ENCODE data around the gene WASF2. TPM values are rescaled to one million over a fixed set of nuclear protein-coding genes. Genes with fewer than 3 reads are reported as not detected.
"Not testable (repeated sequence)": the region's sequence is repeated elsewhere in the genome, so short reads cannot be mapped to it uniquely, and the experiment has no call there.

WASF2 gene
- total and polyA plus RNA-seq, 4 experiments from 2014 or later = 31.6 to 164 (median 122) TPM

DNA sequence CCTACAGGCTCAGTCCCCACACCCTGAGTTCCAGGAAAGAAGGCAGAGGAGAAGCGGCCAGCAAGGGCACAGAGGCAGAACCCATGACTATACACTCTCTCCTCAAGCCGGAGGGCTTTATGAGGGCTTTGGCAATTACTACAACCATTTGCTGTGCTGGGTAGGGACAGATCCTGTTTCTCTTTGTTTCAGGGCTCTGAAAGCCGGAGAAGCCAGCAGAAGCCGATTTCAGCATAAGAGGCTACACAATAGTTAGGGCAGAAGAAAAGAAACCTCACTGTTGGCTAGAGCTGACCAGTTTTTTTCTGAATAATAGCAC is 83.6 kb downstream of the WASF2 start:
- peaks cover 3 to 18% (median 6%) of the 10 kb centered on the region in 4 donors for H3K4me1 Mint-ChIP-seq
- H3K36me3 Mint-ChIP-seq = peaks cover 20 to 56% of the 10 kb centered on the region in 2 donors
- Histone ChIP-seq H3K27ac (ENCODE audit: low read depth, low read length) (no peak overlapping the region), H3K27me3 (ENCODE audit: insufficient read depth, low read length) (no peaks in the 10 kb centered on the region), H3K4me3 (ENCODE audit: low read length in 2 of 2) (no peak overlapping the region), H3K9me3 (ENCODE audit: control insufficient read depth in 1 of 2, low read length in 2 of 2) (no peaks in the 10 kb centered on the region), H3K4me1 (ENCODE audit: insufficient read depth, low read length) (no peaks in the 10 kb centered on the region), H3K36me3 (ENCODE audit: insufficient read depth, low read length) (peaks cover 35% of the 10 kb centered on the region)
- DNase-seq = no peak
- H3K27ac Mint-ChIP-seq = peak overlapping the region in 3 of 7 donors; percentile 48 to 62 (median 57)
- no peak overlapping the region for H3K4me3 Mint-ChIP-seq
- intact Hi-C loops (cut with micrococcal nuclease) = no loop called here
- POLR2A ChIA-PET (ENCODE audit: partially characterized antibody) = no interaction called here
- no peaks in the 10 kb centered on the region for H3K27me3 Mint-ChIP-seq
- no peaks in the 10 kb centered on the region for H3K9me3 Mint-ChIP-seq
- CTCF ChIA-PET (ENCODE audit: partially characterized antibody) = interaction anchor here (13.9 kb wide), 1 partner anchor 108 kb away, joined by 317 read pairs; no protein-coding TSS in a partner anchor

DNA sequence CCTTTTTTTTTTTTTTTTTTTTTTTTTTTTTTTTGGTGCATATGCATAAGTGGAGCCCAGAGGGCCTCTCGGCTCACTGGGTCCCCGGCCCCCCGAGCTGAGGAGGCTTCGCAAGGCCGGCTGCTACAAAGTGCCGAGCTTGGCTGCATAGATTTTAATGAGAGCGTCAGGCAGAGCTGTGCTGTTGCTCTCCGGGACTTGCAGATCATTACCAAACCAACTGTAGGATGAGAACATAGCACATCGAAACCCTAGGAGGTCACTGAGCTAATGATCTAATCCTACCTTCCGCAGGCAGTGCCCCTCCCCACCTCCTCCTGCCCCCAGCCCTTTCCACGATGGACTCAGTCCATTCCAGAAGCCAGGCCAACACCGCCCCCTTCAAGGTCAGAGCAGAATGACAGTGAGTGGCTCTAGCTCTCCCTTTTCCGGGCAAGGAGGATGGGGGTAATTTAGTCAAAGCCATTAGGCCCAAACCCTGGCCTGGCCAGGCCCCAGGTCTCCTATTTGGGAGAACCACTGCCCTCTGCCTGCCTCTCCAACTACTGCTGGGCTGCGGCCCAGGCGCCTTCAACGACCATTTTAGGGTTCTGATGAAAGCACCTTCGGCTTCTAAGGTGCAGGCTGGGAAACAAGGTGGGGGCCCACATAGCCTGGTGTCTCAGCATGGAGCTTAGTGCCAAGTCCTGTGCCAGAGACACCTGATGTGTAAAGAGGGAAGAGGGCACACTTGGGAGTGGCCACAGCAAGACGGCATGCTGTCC is 84.2 kb downstream of the WASF2 start:
- intact Hi-C loops (cut with micrococcal nuclease); POLR2A ChIA-PET (ENCODE audit: partially characterized antibody); H3K9me3 ChIP-seq (ENCODE audit: control insufficient read depth in 1 of 2, low read length in 2 of 2); H3K4me1 ChIP-seq (ENCODE audit: insufficient read depth, low read length); H3K27me3 Mint-ChIP-seq; H3K4me3 ChIP-seq (ENCODE audit: low read length in 2 of 2); DNase-seq; H3K4me3 Mint-ChIP-seq; H3K27me3 ChIP-seq (ENCODE audit: insufficient read depth, low read length); H3K27ac ChIP-seq (ENCODE audit: low read depth, low read length); H3K9me3 Mint-ChIP-seq: not testable (repeated sequence)
- Mint-ChIP-seq H3K27ac (peak overlapping the region in 4 of 7 donors; percentile 15 to 57 (median 42)), H3K4me1 (peaks cover 3 to 18% (median 7%) of the 10 kb centered on the region in 4 donors), H3K36me3 (peaks cover 15 to 51% of the 10 kb centered on the region in 2 donors)
- CTCF ChIA-PET (ENCODE audit: partially characterized antibody) = interaction anchor here (0.9 to 13.9 kb wide), 3 partner anchors 107 to 264 kb away, joined by 3 to 317 read pairs (median 4); partner anchors contain the start of gene AHDC1
- H3K36me3 ChIP-seq (ENCODE audit: insufficient read depth, low read length) = peaks cover 30% of the 10 kb centered on the region

DNA sequence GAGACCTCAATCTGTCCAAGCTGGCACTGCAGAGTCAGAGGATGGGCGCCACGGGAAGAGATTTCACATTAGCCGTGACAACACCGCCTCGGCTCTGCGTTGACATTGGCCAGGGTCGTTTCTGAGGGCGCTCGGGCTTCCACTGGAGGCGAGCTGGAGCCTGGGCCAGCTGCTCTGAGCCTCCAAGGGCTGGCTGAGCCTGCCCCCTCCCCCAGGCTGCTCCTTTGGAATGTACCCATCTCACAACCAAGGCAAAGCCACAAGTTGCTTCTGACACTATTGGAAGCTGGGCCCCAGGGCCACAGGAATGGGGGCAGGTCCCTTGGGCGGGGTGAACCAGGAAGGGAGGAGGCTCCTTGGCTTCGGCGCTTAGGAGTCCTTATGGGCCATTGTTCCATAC is 84.9 kb downstream of the WASF2 start:
- no peak overlapping the region for H3K27ac ChIP-seq (ENCODE audit: low read depth, low read length)
- CTCF ChIA-PET (ENCODE audit: partially characterized antibody) = interaction anchor here (0.9 to 13.9 kb wide), 4 partner anchors 11 to 264 kb away, joined by 3 to 317 read pairs (median 4); partner anchors contain the start of gene AHDC1
- H3K9me3 Mint-ChIP-seq = no peaks in the 10 kb centered on the region
- POLR2A ChIA-PET (ENCODE audit: partially characterized antibody) = no interaction called here
- H3K36me3 Mint-ChIP-seq = peaks cover 11 to 43% of the 10 kb centered on the region in 2 donors
- H3K4me1 Mint-ChIP-seq = peaks cover 3 to 18% (median 10%) of the 10 kb centered on the region in 4 donors
- H3K27me3 ChIP-seq (ENCODE audit: insufficient read depth, low read length) = no peaks in the 10 kb centered on the region
- no peak for DNase-seq
- peaks cover 23% of the 10 kb centered on the region for H3K36me3 ChIP-seq (ENCODE audit: insufficient read depth, low read length)
- no peak overlapping the region for H3K4me3 ChIP-seq (ENCODE audit: low read length in 2 of 2)
- H3K27me3 Mint-ChIP-seq = no peaks in the 10 kb centered on the region
- peak overlapping the region in 1 of 7 donors; percentile 47 for H3K27ac Mint-ChIP-seq
- intact Hi-C loops (cut with micrococcal nuclease) = no loop called here
- no peak overlapping the region for H3K4me3 Mint-ChIP-seq
- H3K9me3 ChIP-seq (ENCODE audit: control insufficient read depth in 1 of 2, low read length in 2 of 2) = no peaks in the 10 kb centered on the region
- no peaks in the 10 kb centered on the region for H3K4me1 ChIP-seq (ENCODE audit: insufficient read depth, low read length)

DNA sequence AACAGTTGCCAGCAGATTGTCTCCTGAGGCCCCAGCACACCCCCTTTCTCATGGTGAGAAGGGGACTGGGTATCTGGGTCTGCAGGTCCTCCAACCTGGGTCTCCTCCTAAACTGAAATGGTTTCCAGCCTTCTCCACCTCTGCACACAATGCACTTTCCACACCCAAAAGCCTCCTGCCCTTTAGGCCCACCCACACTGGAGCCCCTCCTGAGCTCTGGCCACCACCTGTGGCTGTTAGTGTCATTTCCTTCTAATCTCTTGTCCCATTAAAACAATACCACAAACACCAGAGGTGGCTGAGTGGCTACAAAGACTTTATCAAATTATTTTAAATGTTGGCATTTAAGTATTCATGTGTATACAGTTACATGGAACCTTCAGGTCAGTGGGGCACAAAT is 86.0 kb downstream of the WASF2 start:
- no peaks in the 10 kb centered on the region for H3K9me3 ChIP-seq (ENCODE audit: control insufficient read depth in 1 of 2, low read length in 2 of 2)
- DNase-seq = no peak
- peaks cover 3 to 18% (median 10%) of the 10 kb centered on the region in 4 donors for H3K4me1 Mint-ChIP-seq
- ChIA-PET CTCF (ENCODE audit: partially characterized antibody) (interaction anchor here (1.0 to 13.9 kb wide), 7 partner anchors 7 to 259 kb away, joined by 3 to 317 read pairs (median 6); no protein-coding TSS in a partner anchor), POLR2A (ENCODE audit: partially characterized antibody) (no interaction called here)
- intact Hi-C loops (cut with micrococcal nuclease) = loop anchor here (1.0 kb wide), 1 partner anchor 259 kb away; no protein-coding TSS in a partner anchor
- H3K36me3 ChIP-seq (ENCODE audit: insufficient read depth, low read length) = peaks cover 16% of the 10 kb centered on the region
- no peak overlapping the region for H3K27ac ChIP-seq (ENCODE audit: low read depth, low read length)
- no peaks in the 10 kb centered on the region for H3K9me3 Mint-ChIP-seq
- no peaks in the 10 kb centered on the region for H3K4me1 ChIP-seq (ENCODE audit: insufficient read depth, low read length)
- no peaks in the 10 kb centered on the region for H3K27me3 Mint-ChIP-seq
- H3K36me3 Mint-ChIP-seq = peaks cover 11 to 36% of the 10 kb centered on the region in 2 donors
- no peaks in the 10 kb centered on the region for H3K27me3 ChIP-seq (ENCODE audit: insufficient read depth, low read length)
- peak overlapping the region in 6 of 7 donors; percentile 39 to 91 (median 82) for H3K27ac Mint-ChIP-seq
- H3K4me3 ChIP-seq (ENCODE audit: low read length in 2 of 2) = no peak overlapping the region
- no peak overlapping the region for H3K4me3 Mint-ChIP-seq

DNA sequence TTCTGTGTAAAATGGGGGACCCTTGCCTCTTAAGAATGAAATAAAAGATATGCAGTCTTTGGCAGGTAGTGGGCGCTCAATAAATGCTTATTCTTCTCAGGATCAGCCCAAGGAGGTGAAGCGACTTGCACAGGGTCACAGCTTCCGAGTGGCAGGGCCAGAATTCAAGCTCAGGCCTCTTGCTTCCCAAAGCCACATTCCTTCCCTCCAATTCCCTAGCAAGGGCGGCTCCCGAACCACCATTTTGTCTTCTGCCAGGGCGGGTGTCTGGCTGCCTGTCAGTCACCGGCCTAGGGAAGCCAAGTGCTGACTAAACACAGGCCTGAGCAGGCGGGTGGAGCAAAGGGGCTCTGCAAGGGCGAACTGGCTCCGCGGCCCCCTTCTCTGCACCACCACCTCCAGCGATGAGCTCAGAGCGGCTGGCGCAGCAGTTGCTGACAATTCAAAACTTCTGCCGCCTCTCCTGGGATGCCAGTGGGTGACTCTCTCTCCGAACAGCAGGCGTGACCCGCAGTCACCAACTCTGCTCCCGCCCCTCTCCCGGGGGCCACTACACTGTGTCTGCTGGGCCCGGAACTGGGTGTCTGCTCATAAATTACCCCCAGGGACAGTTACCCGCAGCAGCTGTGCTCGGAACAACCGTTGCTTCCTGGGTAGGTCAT is 86.8 kb downstream of the WASF2 start:
- H3K4me3 Mint-ChIP-seq = no peak overlapping the region
- H3K9me3 Mint-ChIP-seq = no peaks in the 10 kb centered on the region
- Histone ChIP-seq H3K27me3 (ENCODE audit: insufficient read depth, low read length) (no peaks in the 10 kb centered on the region), H3K4me3 (ENCODE audit: low read length in 2 of 2) (no peak overlapping the region), H3K36me3 (ENCODE audit: insufficient read depth, low read length) (peaks cover 9% of the 10 kb centered on the region), H3K27ac (ENCODE audit: low read depth, low read length) (no peak overlapping the region), H3K9me3 (ENCODE audit: control insufficient read depth in 1 of 2, low read length in 2 of 2) (no peaks in the 10 kb centered on the region), H3K4me1 (ENCODE audit: insufficient read depth, low read length) (no peaks in the 10 kb centered on the region)
- H3K4me1 Mint-ChIP-seq = peaks cover 3 to 18% (median 9%) of the 10 kb centered on the region in 4 donors
- ChIA-PET CTCF (ENCODE audit: partially characterized antibody) (interaction anchor here (0.8 to 13.9 kb wide), 18 partner anchors 8 to 291 kb away, joined by 3 to 317 read pairs (median 4); no protein-coding TSS in a partner anchor), POLR2A (ENCODE audit: partially characterized antibody) (interaction anchor here (0.9 to 1.4 kb wide), 2 partner anchors 260 to 269 kb away, joined by 3 to 6 read pairs; partner anchors contain the start of gene IFI6)
- H3K36me3 Mint-ChIP-seq = peaks cover 5 to 29% of the 10 kb centered on the region in 2 donors
- H3K27me3 Mint-ChIP-seq = no peaks in the 10 kb centered on the region
- no peak for DNase-seq
- H3K27ac Mint-ChIP-seq = peak overlapping the region in 6 of 7 donors; percentile 57 to 80 (median 75)
- intact Hi-C loops (cut with micrococcal nuclease) = loop anchor here (1.0 kb wide), 1 partner anchor 260 kb away; no protein-coding TSS in a partner anchor

DNA sequence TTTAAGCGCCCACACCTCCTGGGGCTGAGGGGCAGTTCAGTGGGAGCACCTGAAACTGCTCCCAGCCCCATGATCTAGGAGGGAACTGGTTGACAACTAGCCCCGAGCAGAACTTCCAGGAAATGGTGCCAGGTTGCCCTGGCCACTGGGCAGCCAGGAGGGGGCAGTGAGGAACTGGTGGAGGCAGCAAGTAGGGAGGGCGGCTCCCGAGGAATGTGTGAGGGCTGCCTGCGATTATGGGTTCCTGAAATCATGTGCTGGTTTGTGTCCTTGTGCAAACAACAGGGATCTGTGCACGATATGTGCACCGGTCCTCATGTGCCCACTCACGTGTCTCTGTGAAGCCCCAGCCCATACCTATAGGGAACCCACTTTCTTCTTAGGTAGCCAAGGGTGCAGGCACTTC is 87.6 kb downstream of the WASF2 start:
- Histone ChIP-seq H3K4me1 (ENCODE audit: insufficient read depth, low read length) (no peaks in the 10 kb centered on the region), H3K36me3 (ENCODE audit: insufficient read depth, low read length) (peaks cover under 1% of the 10 kb centered on the region), H3K27ac (ENCODE audit: low read depth, low read length) (no peak overlapping the region), H3K4me3 (ENCODE audit: low read length in 2 of 2) (no peak overlapping the region), H3K9me3 (ENCODE audit: control insufficient read depth in 1 of 2, low read length in 2 of 2) (no peaks in the 10 kb centered on the region), H3K27me3 (ENCODE audit: insufficient read depth, low read length) (no peaks in the 10 kb centered on the region)
- ChIA-PET CTCF (ENCODE audit: partially characterized antibody) (interaction anchor here (0.7 to 13.9 kb wide), 19 partner anchors 8 to 290 kb away, joined by 3 to 317 read pairs (median 4); no protein-coding TSS in a partner anchor), POLR2A (ENCODE audit: partially characterized antibody) (interaction anchor here (0.5 to 1.4 kb wide), 4 partner anchors 117 to 270 kb away, joined by 3 to 6 read pairs (median 4); partner anchors contain the start of gene IFI6)
- DNase-seq = no peak
- H3K9me3 Mint-ChIP-seq = no peaks in the 10 kb centered on the region
- H3K27me3 Mint-ChIP-seq = no peaks in the 10 kb centered on the region
- H3K36me3 Mint-ChIP-seq = peaks cover 0 to 21% of the 10 kb centered on the region in 2 donors
- intact Hi-C loops (cut with micrococcal nuclease) = loop anchor here (1.0 kb wide), 1 partner anchor 204 kb away; no protein-coding TSS in a partner anchor
- H3K27ac Mint-ChIP-seq = peak overlapping the region in 3 of 7 donors; percentile 3 to 79 (median 23)
- H3K4me3 Mint-ChIP-seq = no peak overlapping the region
- H3K4me1 Mint-ChIP-seq = peaks cover 3 to 18% (median 9%) of the 10 kb centered on the region in 4 donors
